GM12878 (cell line): ENCODE results near the gene PTCD2. TPM values are rescaled to one million over a fixed set of nuclear protein-coding genes. Genes with fewer than 3 reads are reported as not detected.

Experiments
- ATAC-seq: fragments of 200-7000 bp; cut with Tn5 transposase; 3 replicates; pipeline ENCODE4 v1.9.1; 2020; ENCODE audit warnings: mild to moderate bottlenecking, moderate library complexity
- BruUV-seq: library from RNA; stranded (reverse); fragments of 400-500 nt; replicated peaks from 2 replicates; lab custom pipeline; 2021; lab: Mats Ljungman, UMichigan
- CTCF ChIA-PET: fragments of 300-600 bp; sonication (Branson Sonifier 250); formaldehyde crosslinking; extraction: SDS; loops from one replicate; lab custom pipeline; 2021; ENCODE audit warnings: inconsistent platforms; lab: Yijun Ruan, JAX
- POLR2A ChIA-PET: fragments of 350-600 bp; formaldehyde crosslinking; extraction: SDS; loops from one replicate; lab custom pipeline; 2021; ENCODE audit warnings: inconsistent platforms; lab: Charles Lee
- RAD21 ChIA-PET: fragments of 300-600 bp; sonication (Branson Sonifier 250); formaldehyde crosslinking; loops from one replicate; lab custom pipeline; 2023; ENCODE audit warnings: antibody characterized with exemption; ENCODE audit not compliant: unreplicated experiment; lab: Charles Lee
- SMC1A ChIA-PET: fragments of 300-600 bp; sonication (Branson Sonifier 250); formaldehyde crosslinking; loops from one replicate; lab custom pipeline; 2023; ENCODE audit not compliant: unreplicated experiment, uncharacterized antibody; lab: Charles Lee
- DNase-seq: peaks from one replicate; pipeline ENCODE4 v3.0.0-alpha.2; 2011; ENCODE audit warnings: low read depth, low spot score
- FAIRE-seq: peaks from 3 replicates; lab custom pipeline; 2011; peaks lifted over from hg19 to GRCh38; lab: Jason Lieb, UNC
- H2AFZ ChIP-seq: 2 replicates; pipeline ENCODE4 v1.6.0; 2011; ENCODE audit warnings: low read depth, low read length, control low read depth; ENCODE audit not compliant: control insufficient read depth
- H3K27ac ChIP-seq: 2 replicates; pipeline ENCODE4 v1.5.1; 2011; ENCODE audit warnings: control low read depth; ENCODE audit not compliant: control insufficient read depth, insufficient read depth
- H3K27me3 ChIP-seq, 2 experiments: replicated peaks in 1 of 2; 2 replicates each; pipeline versions ENCODE4 v1.6.0 to v1.6.1; 2011; ENCODE audit warnings: low read length in 1 of 2; ENCODE audit not compliant: control insufficient read depth in 2 of 2, insufficient read depth in 2 of 2
- H3K36me3 ChIP-seq, 2 experiments: 2 replicates each; pipeline ENCODE4 v1.5.1; 2011; ENCODE audit warnings: low read length in 1 of 2; ENCODE audit not compliant: control insufficient read depth in 2 of 2, insufficient read depth in 2 of 2
- H3K4me1 ChIP-seq: 2 replicates; pipeline ENCODE4 v1.6.1; 2011; ENCODE audit warnings: mild to moderate bottlenecking, low read length, moderate library complexity, mixed read lengths; ENCODE audit not compliant: control insufficient read depth, insufficient read depth
- H3K4me2 ChIP-seq: 2 replicates; pipeline ENCODE4 v1.6.0; 2011; ENCODE audit warnings: control low read depth; ENCODE audit not compliant: control insufficient read depth, insufficient read depth
- H3K4me3 ChIP-seq: fragments of 200-600 bp; sonication (generic); 2 replicates; pipeline ENCODE4 v1.5.1; 2016
- H3K79me2 ChIP-seq: 2 replicates; pipeline ENCODE4 v1.6.0; 2011; ENCODE audit warnings: low read length; ENCODE audit not compliant: control insufficient read depth, insufficient read depth
- H3K9ac ChIP-seq: 2 replicates; pipeline ENCODE4 v1.8.0; 2011; ENCODE audit warnings: low read length, control low read depth, mixed read lengths; ENCODE audit not compliant: control insufficient read depth, insufficient read depth
- H3K9me3 ChIP-seq: replicated peaks from 3 replicates; pipeline ENCODE4 v1.5.1; 2011; ENCODE audit warnings: mild to moderate bottlenecking, low read length; ENCODE audit not compliant: control insufficient read depth, insufficient read depth
- H4K20me1 ChIP-seq: 2 replicates; pipeline ENCODE4 v1.6.0; 2011; ENCODE audit not compliant: control insufficient read depth, insufficient read depth
- EP300 ChIP-seq, 2 experiments: fragments of 150-350 bp in 1 of 2; IDR thresholded peaks; 2 replicates each; pipeline ENCODE4 v1.6.1; 2011 to 2012; ENCODE audit warnings: low read depth in 2 of 2, low read length in 2 of 2, borderline replicate concordance in 1 of 2, improper control_type of control experiment in 1 of 2, inconsistent platforms in 1 of 2; ENCODE audit not compliant: control insufficient read depth in 1 of 2
- ETV6 ChIP-seq, 2 experiments: fragments of 450-650 bp in 1 of 2; IDR thresholded peaks in 1 of 2; conservative IDR thresholded peaks in 1 of 2; 2 replicates each; pipeline ENCODE4 v1.6.1; 2014; ENCODE audit warnings: antibody characterized with exemption in 1 of 2, borderline replicate concordance in 1 of 2, low read depth in 1 of 2, mild to moderate bottlenecking in 1 of 2, moderate library complexity in 1 of 2
- IKZF1 ChIP-seq: fragments of 450-650 bp; conservative IDR thresholded peaks from 2 replicates; pipeline ENCODE4 v1.6.1; 2017; ENCODE audit warnings: antibody characterized with exemption, mild to moderate bottlenecking
- MEF2A ChIP-seq: IDR thresholded peaks from 2 replicates; pipeline ENCODE4 v1.6.1; 2011; ENCODE audit warnings: low read depth, mild to moderate bottlenecking, low read length, moderate library complexity; ENCODE audit not compliant: insufficient read depth
- NR2F1 ChIP-seq: fragments of 450-650 bp; conservative IDR thresholded peaks from 2 replicates; pipeline ENCODE4 v1.6.1; 2017; ENCODE audit warnings: mild to moderate bottlenecking
- NRF1 ChIP-seq: conservative IDR thresholded peaks from 2 replicates; pipeline ENCODE4 v1.6.1; 2011; ENCODE audit warnings: mild to moderate bottlenecking, low read depth, low read length, improper control_type of control experiment
- RELA ChIP-seq: fragments of 450-650 bp; IDR thresholded peaks from 2 replicates; pipeline ENCODE4 v1.8.0; 2014; ENCODE audit warnings: borderline replicate concordance; ENCODE audit not compliant: partially characterized antibody
- ZNF217 ChIP-seq: fragments of 450-650 bp; IDR thresholded peaks from 2 replicates; pipeline ENCODE4 v1.6.1; 2017; ENCODE audit warnings: antibody characterized with exemption, mild to moderate bottlenecking
- WGBS: methylation state at CpG from one replicate; pipeline ENCODE4 v1.1.6; 2016; ENCODE audit warnings: low lambda C conversion rate; ENCODE audit not compliant: insufficient replicate concordance, insufficient coverage; ENCODE audit errors: missing lambda C conversion rate; 5-methylcytosine and 5-hydroxymethylcytosine counted together
- in situ Hi-C: fragments of 300-500 bp; cut with MboI; formaldehyde crosslinking; loops from 9 replicates; pipeline ENCODE4 v1.14.3; 2018; ENCODE audit warnings: mixed read lengths
- intact Hi-C: fragments of 100-400 bp; cut with micrococcal nuclease; formaldehyde crosslinking; loops from one replicate; pipeline ENCODE4 v1.14.2; 2022; ENCODE audit not compliant: unreplicated experiment
- polyA plus RNA-seq, 11 experiments: library from polyadenylated mRNA; depleted of rRNA in 4 of 11; unstranded in 6 of 11; stranded (reverse) in 5 of 11; fragments of >200 nt; fragmentation: Nextera tagmentation in 4 of 11; fragmentation: Illumina TruSeq in 1 of 11; extraction: Ambion mirVana in 4 of 11; extraction: Trizol in 1 of 11; gene quantifications; 1 replicate in 1 of 11; 2 replicates in 10 of 11; pipeline versions ENCODE4 v1.2.1 to v1.2.3, GENCODE V29; 2011 to 2016; ENCODE audit warnings: inconsistent platforms in 2 of 11, missing spikeins in 2 of 11, low read depth in 1 of 11
- total RNA-seq, 4 experiments: library from RNA; depleted of rRNA in 3 of 4; stranded (reverse); fragments of >200 nt in 3 of 4; fragmentation: Illumina TruSeq in 1 of 4; extraction: Trizol in 1 of 4; gene quantifications; 2 replicates each; pipeline versions ENCODE4 v1.2.1 to v1.2.3, GENCODE V29; 2013 to 2021
- TF ChIP-seq, protein P1 (sequence below): IDR thresholded peaks from 2 replicates; pipeline ENCODE4 v1.6.1; 2012; ENCODE audit warnings: low read depth, low read length, improper control_type of control experiment
- TF ChIP-seq, protein P2 (sequence below): fragments of 450-650 bp; IDR thresholded peaks from 2 replicates; pipeline ENCODE4 v1.6.1; 2016; ENCODE audit warnings: mild to moderate bottlenecking, moderate library complexity, borderline replicate concordance
- TF ChIP-seq, protein P3 (sequence below): fragments of 450-650 bp; IDR thresholded peaks from 2 replicates; pipeline ENCODE4 v1.6.1; 2016; ENCODE audit warnings: mild to moderate bottlenecking
- TF ChIP-seq, protein P4 (sequence below): fragments of 450-650 bp; IDR thresholded peaks from 2 replicates; pipeline ENCODE4 v1.6.1; 2014; ENCODE audit warnings: mild to moderate bottlenecking
- TF ChIP-seq, protein P5 (sequence below): fragments of 450-650 bp; IDR thresholded peaks from 2 replicates; pipeline ENCODE4 v1.6.1; 2017; ENCODE audit warnings: mild to moderate bottlenecking

The PTCD2 gene
- total and polyA plus RNA-seq, 10 of the 15 experiments (the other 5 are each of a cell fraction or from before 2014, with no cell fraction given) = 8.7 to 15.0 (median 11.9) TPM

DNA sequence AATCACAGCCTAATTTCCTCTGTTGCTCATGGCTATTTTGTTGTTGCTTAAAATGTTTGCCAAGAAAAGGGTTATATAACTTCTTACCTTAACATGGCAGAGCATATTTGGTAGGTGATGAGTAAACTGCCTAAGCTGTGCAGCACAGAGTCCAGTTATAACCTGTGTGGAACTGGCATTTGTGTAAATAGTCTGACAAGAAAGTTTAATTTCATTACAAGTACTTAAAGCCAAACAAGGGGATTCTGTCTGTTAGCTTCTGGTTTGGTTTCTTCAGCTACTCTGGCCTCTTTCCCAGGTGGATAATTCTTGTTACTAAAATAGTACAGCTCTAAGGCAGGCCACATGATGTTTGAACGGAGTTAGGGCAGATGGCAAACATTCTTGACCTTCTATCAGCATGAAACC is 72.2 kb downstream of the PTCD2 start:
- H3K4me2 ChIP-seq = no peak overlapping the region
- H3K79me2 ChIP-seq = no peaks in the 10 kb centered on the region
- FAIRE-seq (no peak), DNase-seq (no peak), ATAC-seq (no peak)
- in situ Hi-C loops = no loop called here
- no peaks in the 10 kb centered on the region for H4K20me1 ChIP-seq
- no peaks in the 10 kb centered on the region for H3K4me1 ChIP-seq
- H3K27ac ChIP-seq = no peak overlapping the region
- H3K36me3 ChIP-seq = no peaks in the 10 kb centered on the region
- ChIA-PET SMC1A (interaction anchor here (0.9 to 9.8 kb wide), 10 partner anchors 10 to 219 kb away, joined by 3 to 159 read pairs (median 5); no protein-coding TSS in a partner anchor), RAD21 (interaction anchor here (0.6 to 8.6 kb wide), 2 partner anchors 46 to 133 kb away, joined by 4 to 122 read pairs; no protein-coding TSS in a partner anchor), CTCF (interaction anchor here (0.7 to 22.6 kb wide), 5 partner anchors 10 to 134 kb away, joined by 3 to 323 read pairs (median 10); no protein-coding TSS in a partner anchor), POLR2A (interaction anchor here (1.5 kb wide), 1 partner anchor 14 kb away, joined by 3 read pairs; no protein-coding TSS in a partner anchor)
- BruUV-seq = no TSS peak
- H3K4me3 ChIP-seq = no peak overlapping the region
- H3K27me3 ChIP-seq = no peaks in the 10 kb centered on the region
- no peaks in the 10 kb centered on the region for H3K9me3 ChIP-seq
- H2AFZ ChIP-seq = no peak overlapping the region
- intact Hi-C loops = loop anchor here (5.0 kb wide), 1 partner anchor 75 kb away; no protein-coding TSS in a partner anchor
- no peak overlapping the region for H3K9ac ChIP-seq
- WGBS = 0% methylated on average over 1 of the region's 1 CpG
- TF ChIP-seq EP300 (IDR thresholded peaks at IDR 0.05; ENCODE audit: borderline replicate concordance in 1 of 2, control insufficient read depth in 1 of 2, low read depth in 2 of 2, low read length in 2 of 2) = no peak
- no peak for TF ChIP-seq ZNF217
- no peak for TF ChIP-seq RELA
- TF ChIP-seq, protein P1, sequence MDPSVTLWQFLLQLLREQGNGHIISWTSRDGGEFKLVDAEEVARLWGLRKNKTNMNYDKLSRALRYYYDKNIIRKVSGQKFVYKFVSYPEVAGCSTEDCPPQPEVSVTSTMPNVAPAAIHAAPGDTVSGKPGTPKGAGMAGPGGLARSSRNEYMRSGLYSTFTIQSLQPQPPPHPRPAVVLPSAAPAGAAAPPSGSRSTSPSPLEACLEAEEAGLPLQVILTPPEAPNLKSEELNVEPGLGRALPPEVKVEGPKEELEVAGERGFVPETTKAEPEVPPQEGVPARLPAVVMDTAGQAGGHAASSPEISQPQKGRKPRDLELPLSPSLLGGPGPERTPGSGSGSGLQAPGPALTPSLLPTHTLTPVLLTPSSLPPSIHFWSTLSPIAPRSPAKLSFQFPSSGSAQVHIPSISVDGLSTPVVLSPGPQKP = no peak
- no peak for TF ChIP-seq MEF2A
- TF ChIP-seq, protein P2, sequence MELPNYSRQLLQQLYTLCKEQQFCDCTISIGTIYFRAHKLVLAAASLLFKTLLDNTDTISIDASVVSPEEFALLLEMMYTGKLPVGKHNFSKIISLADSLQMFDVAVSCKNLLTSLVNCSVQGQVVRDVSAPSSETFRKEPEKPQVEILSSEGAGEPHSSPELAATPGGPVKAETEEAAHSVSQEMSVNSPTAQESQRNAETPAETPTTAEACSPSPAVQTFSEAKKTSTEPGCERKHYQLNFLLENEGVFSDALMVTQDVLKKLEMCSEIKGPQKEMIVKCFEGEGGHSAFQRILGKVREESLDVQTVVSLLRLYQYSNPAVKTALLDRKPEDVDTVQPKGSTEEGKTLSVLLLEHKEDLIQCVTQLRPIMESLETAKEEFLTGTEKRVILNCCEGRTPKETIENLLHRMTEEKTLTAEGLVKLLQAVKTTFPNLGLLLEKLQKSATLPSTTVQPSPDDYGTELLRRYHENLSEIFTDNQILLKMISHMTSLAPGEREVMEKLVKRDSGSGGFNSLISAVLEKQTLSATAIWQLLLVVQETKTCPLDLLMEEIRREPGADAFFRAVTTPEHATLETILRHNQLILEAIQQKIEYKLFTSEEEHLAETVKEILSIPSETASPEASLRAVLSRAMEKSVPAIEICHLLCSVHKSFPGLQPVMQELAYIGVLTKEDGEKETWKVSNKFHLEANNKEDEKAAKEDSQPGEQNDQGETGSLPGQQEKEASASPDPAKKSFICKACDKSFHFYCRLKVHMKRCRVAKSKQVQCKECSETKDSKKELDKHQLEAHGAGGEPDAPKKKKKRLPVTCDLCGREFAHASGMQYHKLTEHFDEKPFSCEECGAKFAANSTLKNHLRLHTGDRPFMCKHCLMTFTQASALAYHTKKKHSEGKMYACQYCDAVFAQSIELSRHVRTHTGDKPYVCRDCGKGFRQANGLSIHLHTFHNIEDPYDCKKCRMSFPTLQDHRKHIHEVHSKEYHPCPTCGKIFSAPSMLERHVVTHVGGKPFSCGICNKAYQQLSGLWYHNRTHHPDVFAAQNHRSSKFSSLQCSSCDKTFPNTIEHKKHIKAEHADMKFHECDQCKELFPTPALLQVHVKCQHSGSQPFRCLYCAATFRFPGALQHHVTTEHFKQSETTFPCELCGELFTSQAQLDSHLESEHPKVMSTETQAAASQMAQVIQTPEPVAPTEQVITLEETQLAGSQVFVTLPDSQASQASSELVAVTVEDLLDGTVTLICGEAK = no peak
- TF ChIP-seq NRF1 = no peak
- TF ChIP-seq, protein P3, sequence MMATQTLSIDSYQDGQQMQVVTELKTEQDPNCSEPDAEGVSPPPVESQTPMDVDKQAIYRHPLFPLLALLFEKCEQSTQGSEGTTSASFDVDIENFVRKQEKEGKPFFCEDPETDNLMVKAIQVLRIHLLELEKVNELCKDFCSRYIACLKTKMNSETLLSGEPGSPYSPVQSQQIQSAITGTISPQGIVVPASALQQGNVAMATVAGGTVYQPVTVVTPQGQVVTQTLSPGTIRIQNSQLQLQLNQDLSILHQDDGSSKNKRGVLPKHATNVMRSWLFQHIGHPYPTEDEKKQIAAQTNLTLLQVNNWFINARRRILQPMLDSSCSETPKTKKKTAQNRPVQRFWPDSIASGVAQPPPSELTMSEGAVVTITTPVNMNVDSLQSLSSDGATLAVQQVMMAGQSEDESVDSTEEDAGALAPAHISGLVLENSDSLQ = no peak
- TF ChIP-seq, protein P4, sequence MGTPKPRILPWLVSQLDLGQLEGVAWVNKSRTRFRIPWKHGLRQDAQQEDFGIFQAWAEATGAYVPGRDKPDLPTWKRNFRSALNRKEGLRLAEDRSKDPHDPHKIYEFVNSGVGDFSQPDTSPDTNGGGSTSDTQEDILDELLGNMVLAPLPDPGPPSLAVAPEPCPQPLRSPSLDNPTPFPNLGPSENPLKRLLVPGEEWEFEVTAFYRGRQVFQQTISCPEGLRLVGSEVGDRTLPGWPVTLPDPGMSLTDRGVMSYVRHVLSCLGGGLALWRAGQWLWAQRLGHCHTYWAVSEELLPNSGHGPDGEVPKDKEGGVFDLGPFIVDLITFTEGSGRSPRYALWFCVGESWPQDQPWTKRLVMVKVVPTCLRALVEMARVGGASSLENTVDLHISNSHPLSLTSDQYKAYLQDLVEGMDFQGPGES = no peak
- TF ChIP-seq IKZF1 = no peak
- TF ChIP-seq NR2F1 = no peak
- no peak for TF ChIP-seq ETV6 (conservative IDR thresholded peaks at IDR 0.05 in 1 of 2, IDR thresholded peaks at IDR 0.05 in 1 of 2; ENCODE audit: borderline replicate concordance in 1 of 2, low read depth in 1 of 2)
- TF ChIP-seq, protein P5, sequence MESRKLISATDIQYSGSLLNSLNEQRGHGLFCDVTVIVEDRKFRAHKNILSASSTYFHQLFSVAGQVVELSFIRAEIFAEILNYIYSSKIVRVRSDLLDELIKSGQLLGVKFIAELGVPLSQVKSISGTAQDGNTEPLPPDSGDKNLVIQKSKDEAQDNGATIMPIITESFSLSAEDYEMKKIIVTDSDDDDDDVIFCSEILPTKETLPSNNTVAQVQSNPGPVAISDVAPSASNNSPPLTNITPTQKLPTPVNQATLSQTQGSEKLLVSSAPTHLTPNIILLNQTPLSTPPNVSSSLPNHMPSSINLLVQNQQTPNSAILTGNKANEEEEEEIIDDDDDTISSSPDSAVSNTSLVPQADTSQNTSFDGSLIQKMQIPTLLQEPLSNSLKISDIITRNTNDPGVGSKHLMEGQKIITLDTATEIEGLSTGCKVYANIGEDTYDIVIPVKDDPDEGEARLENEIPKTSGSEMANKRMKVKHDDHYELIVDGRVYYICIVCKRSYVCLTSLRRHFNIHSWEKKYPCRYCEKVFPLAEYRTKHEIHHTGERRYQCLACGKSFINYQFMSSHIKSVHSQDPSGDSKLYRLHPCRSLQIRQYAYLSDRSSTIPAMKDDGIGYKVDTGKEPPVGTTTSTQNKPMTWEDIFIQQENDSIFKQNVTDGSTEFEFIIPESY = no peak
